Natural killer cell treated with Interleukin-12 subunit alpha and Interleukin-12 subunit beta and Interleukin-15 and Interleukin-18, amount 100 ng/mL, for 72 hours (primary cell): ENCODE measurements around the gene NXF1. TPM values are rescaled to one million over a fixed set of nuclear protein-coding genes. Genes with fewer than 3 reads are reported as not detected.

Source experiments
- ATAC-seq, 2 donors: fragments of 150-1000 bp; cut with Tn5 transposase in 1 of 2; sonication (Bioruptor Pico), chemical (Tn5 transposase) in 1 of 2; 2 replicates each; pipeline ENCODE4 v1.10.0; 2021
- DNase-seq: peaks from one replicate; pipeline ENCODE4 v3.0.0; 2022; ENCODE audit warnings: low spot score
- H3K27ac Mint-ChIP-seq, 2 donors: 1 replicate in 1 of 2; 2 replicates in 1 of 2; pipeline ENCODE4 v1.8.0; 2022; ENCODE audit warnings: mixed read lengths in 2 of 2, mild to moderate bottlenecking in 1 of 2, moderate library complexity in 1 of 2
- H3K27me3 Mint-ChIP-seq, 2 donors: 1 replicate in 1 of 2; 2 replicates in 1 of 2; pipeline ENCODE4 v1.8.0; 2022; ENCODE audit warnings: mixed read lengths in 2 of 2
- H3K36me3 Mint-ChIP-seq: one replicate; pipeline ENCODE4 v1.8.0; 2022; ENCODE audit warnings: mixed read lengths
- H3K4me1 Mint-ChIP-seq, 2 donors: 1 replicate in 1 of 2; 2 replicates in 1 of 2; pipeline ENCODE4 v1.8.0; 2022; ENCODE audit warnings: low read depth in 2 of 2, mixed read lengths in 2 of 2, mild to moderate bottlenecking in 1 of 2
- H3K4me3 Mint-ChIP-seq: one replicate; pipeline ENCODE4 v1.8.0; 2022; ENCODE audit warnings: mixed read lengths
- H3K9me3 Mint-ChIP-seq: 2 replicates; pipeline ENCODE4 v1.8.0; 2022; ENCODE audit warnings: mixed read lengths
- total RNA-seq, 2 donors: library from RNA; stranded (reverse); gene quantifications; one replicate each; pipeline ENCODE4 v1.2.3, GENCODE V29; 2022

Gene NXF1
- total RNA-seq, 2 donors from 2014 or later: 108 to 145 TPM

DNA sequence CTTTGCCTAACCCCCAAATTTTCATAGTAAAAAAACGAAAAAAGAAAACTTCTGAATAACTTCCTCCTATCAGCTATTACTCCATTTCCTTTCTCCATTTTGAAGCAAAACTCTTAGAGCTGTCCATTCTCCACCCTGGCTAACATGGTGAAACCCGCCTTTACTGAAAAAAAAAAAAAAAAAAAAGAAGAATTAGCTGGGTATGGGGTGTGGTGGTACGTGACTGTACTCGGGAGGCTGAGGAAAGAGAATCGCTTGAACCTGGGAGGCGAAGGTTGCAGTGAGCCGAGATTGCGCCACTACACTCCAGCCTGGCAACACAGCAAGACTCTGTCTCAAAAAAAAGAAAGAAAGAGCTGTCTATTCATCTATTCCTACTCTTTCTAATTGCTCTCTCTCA, 11.3 kb upstream of the NXF1 start:
- DNase-seq (no peak), ATAC-seq (no peak)
- no peak overlapping the region for H3K4me3 Mint-ChIP-seq
- H3K27ac Mint-ChIP-seq: no peak overlapping the region
- H3K4me1 Mint-ChIP-seq: peaks cover 0 to 4% of the 10 kb centered on the region in 2 donors
- H3K9me3 Mint-ChIP-seq: no peaks in the 10 kb centered on the region
- H3K36me3 Mint-ChIP-seq: peaks cover 11% of the 10 kb centered on the region
- no peaks in the 10 kb centered on the region for H3K27me3 Mint-ChIP-seq

GRCh38 chr11:62811659-62812058, 6.4 kb upstream of the NXF1 start:
- H3K4me3 Mint-ChIP-seq: no peak overlapping the region
- ATAC-seq: no peak
- H3K36me3 Mint-ChIP-seq: no peaks in the 10 kb centered on the region

GRCh38 chr11:62810748-62811147, 5.5 kb upstream of the NXF1 start:
- no peaks in the 10 kb centered on the region for H3K9me3 Mint-ChIP-seq
- H3K27ac Mint-ChIP-seq: peak overlapping the region in 1 of 2 donors; percentile 7
- peaks cover 7 to 13% of the 10 kb centered on the region in 2 donors for H3K4me1 Mint-ChIP-seq
- H3K27me3 Mint-ChIP-seq: no peaks in the 10 kb centered on the region
- no peak overlapping the region for H3K4me3 Mint-ChIP-seq
- H3K36me3 Mint-ChIP-seq: no peaks in the 10 kb centered on the region
- ATAC-seq: no peak
- DNase-seq: no peak

More at GRCh38 chr11:62811659-62812058, 6.4 kb upstream of the NXF1 start:
- no peaks in the 10 kb centered on the region for H3K27me3 Mint-ChIP-seq
- no peaks in the 10 kb centered on the region for H3K9me3 Mint-ChIP-seq
- peak overlapping the region in 1 of 2 donors; percentile 7 for H3K27ac Mint-ChIP-seq
- peaks cover 1 to 5% of the 10 kb centered on the region in 2 donors for H3K4me1 Mint-ChIP-seq
- DNase-seq: no peak

- H3K27ac Mint-ChIP-seq: peak overlapping the region; percentile 94 to 97
- no peak for DNase-seq
- peak overlapping the region; percentile 95 for H3K4me3 Mint-ChIP-seq
- H3K36me3 Mint-ChIP-seq: peaks cover 12% of the 10 kb centered on the region
- no peaks in the 10 kb centered on the region for H3K9me3 Mint-ChIP-seq
- no peak for ATAC-seq
- H3K4me1 Mint-ChIP-seq: peaks cover 35 to 36% of the 10 kb centered on the region in 2 donors
- no peaks in the 10 kb centered on the region for H3K27me3 Mint-ChIP-seq
These were observed 1.4 kb upstream of the NXF1 start for GRCh38 chr11:62806611-62807121.

- peak overlapping the region; percentile 95 for H3K4me3 Mint-ChIP-seq
- no peak for ATAC-seq
- no peaks in the 10 kb centered on the region for H3K9me3 Mint-ChIP-seq
- no peaks in the 10 kb centered on the region for H3K27me3 Mint-ChIP-seq
- DNase-seq: no peak
- peaks cover 19% of the 10 kb centered on the region for H3K36me3 Mint-ChIP-seq
- peak overlapping the region; percentile 94 to 97 for H3K27ac Mint-ChIP-seq
- H3K4me1 Mint-ChIP-seq: peaks cover 42% of the 10 kb centered on the region in 2 donors
These were observed 761 bp upstream of the NXF1 start for GRCh38 chr11:62805961-62806441.

DNA sequence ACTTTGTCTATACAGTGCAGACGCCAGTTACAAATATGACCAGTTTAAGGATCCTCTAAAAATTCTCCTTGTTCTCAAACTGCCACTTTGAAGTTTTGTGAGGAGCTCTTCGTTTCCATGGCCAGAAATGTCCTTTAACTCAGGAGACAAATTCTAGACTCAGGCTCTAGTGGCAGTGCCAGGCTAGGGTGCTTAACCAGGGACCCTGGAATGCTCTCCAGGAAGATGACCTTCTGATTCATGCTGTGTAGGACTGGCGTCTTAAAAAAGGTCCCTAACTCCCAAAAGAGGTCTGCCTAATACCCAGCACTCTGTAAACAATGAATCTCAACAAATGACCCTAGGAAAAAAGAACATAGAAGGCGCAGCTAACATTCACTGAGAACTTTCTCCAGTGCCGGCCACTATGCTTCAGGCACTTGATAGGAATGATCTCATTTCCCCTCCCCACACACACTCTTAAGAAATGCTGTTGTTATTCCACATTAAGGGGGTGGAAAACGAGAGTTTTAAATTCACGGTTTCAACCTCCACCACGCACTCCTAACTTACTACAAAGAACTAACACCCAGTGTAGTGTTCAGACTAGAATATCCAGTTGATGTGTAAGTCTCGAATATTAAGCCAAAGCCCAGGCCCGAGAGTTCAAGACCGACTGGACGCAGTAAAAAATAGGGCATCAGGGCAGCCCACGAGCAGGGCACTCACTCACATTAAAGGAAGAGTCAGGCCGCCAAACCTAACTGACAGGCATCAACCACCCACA, 747 bp downstream of the NXF1 start:
- Mint-ChIP-seq H3K9me3 (no peaks in the 10 kb centered on the region), H3K27me3 (no peaks in the 10 kb centered on the region), H3K4me1 (peaks cover 42 to 45% of the 10 kb centered on the region in 2 donors), H3K36me3 (peaks cover 25% of the 10 kb centered on the region), H3K27ac (peak overlapping the region; percentile 94 to 97), H3K4me3 (peak overlapping the region; percentile 95)
- ATAC-seq (no peak), DNase-seq (no peak)

DNA sequence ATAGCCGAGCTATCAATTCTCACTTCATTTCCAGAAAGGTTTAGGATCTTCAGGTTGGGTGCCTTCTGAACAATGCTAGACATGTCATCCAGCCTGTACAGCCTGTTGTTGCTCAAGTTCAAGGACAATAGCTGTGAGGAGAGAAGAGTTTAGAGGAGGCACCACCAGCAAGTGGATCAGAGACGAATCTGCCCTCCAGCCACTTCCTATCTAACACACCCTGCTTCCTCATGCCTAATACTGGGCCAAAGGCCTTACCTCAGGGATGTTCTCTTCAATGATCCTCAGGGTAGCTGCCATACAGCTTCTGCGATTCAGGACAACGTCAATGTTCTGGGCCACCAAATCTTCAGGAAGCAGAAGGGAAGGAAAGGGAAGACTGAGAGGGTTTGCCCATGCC, 4.2 kb downstream of the NXF1 start:
- ATAC-seq (no peak), DNase-seq (no peak)
- H3K27ac Mint-ChIP-seq: peak overlapping the region in 1 of 2 donors; percentile 73
- peaks cover 31 to 42% of the 10 kb centered on the region in 2 donors for H3K4me1 Mint-ChIP-seq
- no peaks in the 10 kb centered on the region for H3K9me3 Mint-ChIP-seq
- no peaks in the 10 kb centered on the region for H3K27me3 Mint-ChIP-seq
- H3K36me3 Mint-ChIP-seq: peaks cover 27% of the 10 kb centered on the region
- no peak overlapping the region for H3K4me3 Mint-ChIP-seq

DNA sequence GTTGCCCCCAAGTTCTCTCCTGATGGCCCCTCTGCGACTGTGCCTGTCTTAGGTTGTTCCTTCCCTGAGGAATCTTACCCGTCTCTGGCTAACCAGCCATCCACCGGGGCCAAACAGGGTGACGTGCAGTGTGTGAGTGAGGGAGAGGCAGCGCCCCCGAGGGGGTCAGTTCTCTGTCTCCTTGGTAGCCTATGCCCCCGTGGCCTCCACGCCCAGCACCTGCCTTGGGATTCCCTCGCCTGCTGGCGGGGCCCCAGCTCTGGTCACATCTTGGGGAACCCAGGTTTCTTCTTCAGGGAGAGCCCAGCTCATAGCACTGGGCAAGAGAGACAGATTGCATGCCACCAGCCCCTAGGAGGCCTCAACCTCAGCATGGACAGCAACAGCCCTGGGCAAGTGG, 5.8 kb downstream of the NXF1 start:
- Mint-ChIP-seq H3K36me3 (peaks cover 37% of the 10 kb centered on the region), H3K4me3 (no peak overlapping the region), H3K9me3 (no peaks in the 10 kb centered on the region), H3K4me1 (peaks cover 20 to 34% of the 10 kb centered on the region in 2 donors), H3K27ac (peak overlapping the region in 1 of 2 donors; percentile 48), H3K27me3 (no peaks in the 10 kb centered on the region)
- DNase-seq: no peak
- peak; percentile 2 to 34 for ATAC-seq

GRCh38 chr11:62796281-62796680, 9.0 kb downstream of the NXF1 start:
- ATAC-seq (no peak), DNase-seq (no peak)
- H3K9me3 Mint-ChIP-seq: no peaks in the 10 kb centered on the region
- peaks cover 8 to 22% of the 10 kb centered on the region in 2 donors for H3K4me1 Mint-ChIP-seq
- H3K27me3 Mint-ChIP-seq: no peaks in the 10 kb centered on the region
- peaks cover 30% of the 10 kb centered on the region for H3K36me3 Mint-ChIP-seq
- H3K4me3 Mint-ChIP-seq: no peak overlapping the region
- H3K27ac Mint-ChIP-seq: peak overlapping the region in 1 of 2 donors; percentile 29

- H3K4me1 Mint-ChIP-seq: peaks cover 21 to 31% of the 10 kb centered on the region in 2 donors
- H3K27me3 Mint-ChIP-seq: no peaks in the 10 kb centered on the region
- peak overlapping the region; percentile 3 to 36 for H3K27ac Mint-ChIP-seq
- DNase-seq (no peak), ATAC-seq (no peak)
- no peak overlapping the region for H3K4me3 Mint-ChIP-seq
- peaks cover 31% of the 10 kb centered on the region for H3K36me3 Mint-ChIP-seq
- no peaks in the 10 kb centered on the region for H3K9me3 Mint-ChIP-seq
These were observed 11.0 kb downstream of the NXF1 start for GRCh38 chr11:62794201-62794775.

GRCh38 chr11:62792202-62792575, 13.1 kb downstream of the NXF1 start:
- DNase-seq (no peak), ATAC-seq (no peak)
- Mint-ChIP-seq H3K4me1 (peaks cover 33 to 34% of the 10 kb centered on the region in 2 donors), H3K27ac (peak overlapping the region; percentile 82 to 88), H3K9me3 (no peaks in the 10 kb centered on the region), H3K4me3 (peak overlapping the region; percentile 88), H3K27me3 (no peaks in the 10 kb centered on the region), H3K36me3 (peaks cover 32% of the 10 kb centered on the region)

- Mint-ChIP-seq H3K27me3 (no peaks in the 10 kb centered on the region), H3K9me3 (no peaks in the 10 kb centered on the region), H3K36me3 (peaks cover 32% of the 10 kb centered on the region), H3K27ac (peak within 1 kb of the TSS; percentile 82 to 88), H3K4me3 (peak within 1 kb of the TSS; percentile 88), H3K4me1 (peaks cover 33 to 34% of the 10 kb centered on the region in 2 donors)
- DNase-seq (peak; percentile 94), ATAC-seq (peak; percentile 86 to 87)
These were observed 13.6 kb downstream of the NXF1 start, which contains the start of gene TMEM223 for GRCh38 chr11:62791501-62792201. Gene TMEM223, minus strand, starts transcription at chr11:62792006. Its CDS starts 12 bp downstream, at chr11:62791994.

- peak overlapping the region; percentile 82 to 88 for H3K27ac Mint-ChIP-seq
- H3K4me1 Mint-ChIP-seq: peaks cover 34 to 41% of the 10 kb centered on the region in 2 donors
- H3K9me3 Mint-ChIP-seq: no peaks in the 10 kb centered on the region
- DNase-seq: peak; percentile 35
- H3K27me3 Mint-ChIP-seq: no peaks in the 10 kb centered on the region
- H3K4me3 Mint-ChIP-seq: peak overlapping the region; percentile 90
- H3K36me3 Mint-ChIP-seq: peaks cover 18% of the 10 kb centered on the region
- no peak for ATAC-seq
These were observed 15.7 kb downstream of the NXF1 start for GRCh38 chr11:62789576-62789975.
